HG03520 (cell line): ENCODE results near the gene PRR7.

ENCODE experiments used
- ATAC-seq: cut with Tn5 transposase; IDR thresholded peaks from one replicate; pipeline ENCODE4 v1.9.1; 2021; ENCODE audit warnings: mild to moderate bottlenecking, moderate library complexity; ENCODE audit not compliant: unreplicated experiment

The PRR7 gene

GRCh38 chr5:177496727-177497291 is 50.2 kb downstream of the PRR7 start:
- ATAC-seq: no peak

- peak; percentile 73 for ATAC-seq
Observed at GRCh38 chr5:177497292-177498012, 50.8 kb downstream of the PRR7 start, which contains the start of gene PDLIM7. TSS of gene PDLIM7 (minus strand) at chr5:177497604. CDS start at chr5:177496512, 1,092 bp downstream.

GRCh38 chr5:177498013-177498787 is 51.6 kb downstream of the PRR7 start:
- no peak for ATAC-seq

- ATAC-seq: no peak
Observed at GRCh38 chr5:177499842-177500241, 53.2 kb downstream of the PRR7 start.

GRCh38 chr5:177500685-177501522 is 54.3 kb downstream of the PRR7 start:
- ATAC-seq: no peak

- no peak for ATAC-seq
Observed at GRCh38 chr5:177501874-177502678, 55.5 kb downstream of the PRR7 start.

- no peak for ATAC-seq
Observed at GRCh38 chr5:177502886-177503285, 56.3 kb downstream of the PRR7 start.

- no peak for ATAC-seq
Observed at GRCh38 chr5:177503351-177504085, 56.9 kb downstream of the PRR7 start.

GRCh38 chr5:177504086-177505056 is 57.8 kb downstream of the PRR7 start:
- ATAC-seq: no peak

- ATAC-seq: no peak
Observed at GRCh38 chr5:177505075-177505474, 58.5 kb downstream of the PRR7 start.
